Gastroesophageal sphincter (tissue), 3 donors: ENCODE measurements around the gene LYZL2.

Source experiments
- POLR2AphosphoS5 ChIP-seq: sonication (generic); formaldehyde crosslinking; IDR thresholded peaks from one replicate; pipeline ENCODE4 v1.6.1; 2017; ENCODE audit warnings: antibody characterized with exemption
- TF ChIP-seq, protein P1 (sequence below), 4 experiments: fragments of 200-600 bp in 2 of 4; fragments of 450-650 bp in 2 of 4; sonication (generic) in 1 of 4; IDR thresholded peaks; one replicate each; pipeline ENCODE4 v1.5.1; 2017 to 2019; ENCODE audit warnings: antibody characterized with exemption in 4 of 4, mild to moderate bottlenecking in 2 of 4, moderate library complexity in 2 of 4

DNA sequence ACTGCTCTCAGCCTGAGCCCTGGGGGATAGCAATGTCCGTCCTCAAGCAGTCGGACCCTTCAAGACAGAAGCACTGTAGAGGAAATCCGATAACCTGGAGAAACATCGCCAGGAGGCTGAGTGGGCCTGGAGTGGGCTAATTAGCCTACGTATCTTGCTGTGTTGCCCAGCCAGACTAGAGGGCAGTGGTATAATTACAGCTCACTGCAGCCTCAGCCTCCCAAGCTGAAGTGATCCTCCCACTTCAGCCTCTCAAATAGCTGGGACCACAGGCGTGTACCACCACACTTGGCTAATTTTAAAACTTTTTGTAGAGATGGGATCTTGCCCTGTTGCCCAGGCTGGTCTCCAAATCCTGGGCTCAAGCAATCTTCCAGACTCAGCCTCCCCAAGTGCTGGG lies 21.7 kb downstream of the LYZL2 start:
- TF ChIP-seq, protein P1, sequence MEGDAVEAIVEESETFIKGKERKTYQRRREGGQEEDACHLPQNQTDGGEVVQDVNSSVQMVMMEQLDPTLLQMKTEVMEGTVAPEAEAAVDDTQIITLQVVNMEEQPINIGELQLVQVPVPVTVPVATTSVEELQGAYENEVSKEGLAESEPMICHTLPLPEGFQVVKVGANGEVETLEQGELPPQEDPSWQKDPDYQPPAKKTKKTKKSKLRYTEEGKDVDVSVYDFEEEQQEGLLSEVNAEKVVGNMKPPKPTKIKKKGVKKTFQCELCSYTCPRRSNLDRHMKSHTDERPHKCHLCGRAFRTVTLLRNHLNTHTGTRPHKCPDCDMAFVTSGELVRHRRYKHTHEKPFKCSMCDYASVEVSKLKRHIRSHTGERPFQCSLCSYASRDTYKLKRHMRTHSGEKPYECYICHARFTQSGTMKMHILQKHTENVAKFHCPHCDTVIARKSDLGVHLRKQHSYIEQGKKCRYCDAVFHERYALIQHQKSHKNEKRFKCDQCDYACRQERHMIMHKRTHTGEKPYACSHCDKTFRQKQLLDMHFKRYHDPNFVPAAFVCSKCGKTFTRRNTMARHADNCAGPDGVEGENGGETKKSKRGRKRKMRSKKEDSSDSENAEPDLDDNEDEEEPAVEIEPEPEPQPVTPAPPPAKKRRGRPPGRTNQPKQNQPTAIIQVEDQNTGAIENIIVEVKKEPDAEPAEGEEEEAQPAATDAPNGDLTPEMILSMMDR (IDR thresholded peaks at IDR 0.05): no peak
- TF ChIP-seq POLR2AphosphoS5: no peak
